HUES6 (cell line): ENCODE results near the gene CLIC5.

Experiments
- H3K27ac ChIP-seq: 2 replicates; pipeline ENCODE4 v1.7.0; 2013; ENCODE audit warnings: low read depth, mild to moderate bottlenecking, low read length, inconsistent platforms
- H3K27me3 ChIP-seq: 2 replicates; pipeline ENCODE4 v1.6.1; 2013; ENCODE audit warnings: low read length; ENCODE audit not compliant: control insufficient read depth, insufficient read depth
- H3K36me3 ChIP-seq: 2 replicates; pipeline ENCODE4 v1.6.1; 2013; ENCODE audit warnings: low read length; ENCODE audit not compliant: control insufficient read depth, insufficient read depth
- H3K4me1 ChIP-seq: 2 replicates; pipeline ENCODE4 v1.6.1; 2013; ENCODE audit warnings: low read length; ENCODE audit not compliant: control insufficient read depth, insufficient read depth
- H3K4me3 ChIP-seq: 2 replicates; pipeline ENCODE4 v1.5.1; 2013; ENCODE audit warnings: low read depth, low read length
- H3K9ac ChIP-seq: one replicate; pipeline ENCODE4 v1.6.1; 2013; ENCODE audit warnings: mild to moderate bottlenecking, low read length
- H3K9me3 ChIP-seq: 2 replicates; pipeline ENCODE4 v1.6.1; 2013; ENCODE audit warnings: low read depth, low read length; ENCODE audit not compliant: control insufficient read depth, insufficient read depth

Gene CLIC5

DNA sequence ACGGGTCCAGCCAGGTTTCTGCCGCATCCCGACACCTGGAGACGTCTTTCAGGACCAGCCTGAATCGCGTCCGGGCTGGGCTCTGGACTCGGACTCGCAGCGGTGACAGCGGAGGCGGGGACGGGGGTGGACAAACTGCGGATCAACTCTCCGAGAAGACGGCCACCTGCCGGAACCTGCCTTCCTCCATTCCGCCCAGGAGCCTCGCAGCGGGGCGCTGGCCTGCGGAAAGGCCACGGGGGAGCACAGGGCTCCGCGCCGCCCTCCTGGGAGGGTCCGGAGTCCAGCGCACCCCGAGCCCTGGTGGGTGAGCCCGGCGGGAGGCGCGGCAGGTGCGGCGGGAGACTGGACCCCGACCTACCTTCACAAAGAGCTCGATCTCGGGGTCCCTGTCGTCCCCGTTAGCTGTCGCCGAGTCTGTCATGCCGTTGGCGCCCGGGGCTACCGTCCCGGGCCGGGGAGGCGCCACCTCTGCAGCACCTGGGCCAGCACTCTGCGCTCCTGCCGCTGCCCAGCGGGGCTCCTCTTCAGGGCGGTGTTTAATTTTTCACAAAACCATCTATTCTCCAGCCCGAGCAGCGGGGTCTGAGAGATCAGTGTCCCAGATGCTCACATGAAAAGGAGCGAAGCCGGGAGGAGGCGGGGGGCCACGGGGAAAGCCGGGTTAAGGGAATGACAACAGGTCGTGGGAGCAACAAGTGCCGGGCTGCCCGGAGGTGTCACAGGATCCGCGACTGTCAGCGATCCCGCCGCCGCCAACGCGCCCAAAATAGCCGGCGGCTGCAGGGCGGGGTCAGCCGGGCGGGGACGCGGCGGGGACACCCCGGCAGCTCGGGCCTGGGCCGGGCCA is at the start of gene CLIC5:
Gene CLIC5, minus strand, starts transcription at position 742 of the 850 bp plus-strand sequence. Its CDS starts 318 bp downstream, at position 424.
- peak within 1 kb of the TSS; percentile 72 for H3K4me3 ChIP-seq
- H3K27ac ChIP-seq: no peak within 1 kb of the TSS
- peaks cover 56% of the 10 kb centered on the region for H3K27me3 ChIP-seq
- peaks cover 29% of the 10 kb centered on the region for H3K4me1 ChIP-seq
- no peak within 1 kb of the TSS for H3K9ac ChIP-seq
- peaks cover 8% of the 10 kb centered on the region; the same call in 1 of the 2 replicates for H3K9me3 ChIP-seq
- H3K36me3 ChIP-seq: no peaks in the 10 kb centered on the region

DNA sequence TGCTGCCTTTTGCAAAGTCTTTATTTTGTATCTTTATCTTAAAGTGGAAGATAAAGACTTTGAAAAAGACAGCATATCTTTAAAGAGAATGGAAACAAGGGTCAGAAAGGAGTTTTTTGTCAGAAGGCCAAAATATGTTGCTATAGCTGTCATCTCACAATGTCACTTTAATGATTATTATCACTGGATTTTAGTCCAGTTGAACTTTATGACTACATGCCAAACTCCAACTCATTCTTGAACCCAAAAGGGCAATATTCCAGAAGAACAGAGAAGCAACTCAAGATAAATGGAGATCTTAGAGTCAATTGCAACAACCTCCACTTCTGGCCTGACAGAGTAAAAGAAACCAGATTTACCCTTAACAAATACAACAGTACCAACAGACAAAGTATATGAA is 47.3 kb upstream of the CLIC5 start:
- no peaks in the 10 kb centered on the region for H3K27me3 ChIP-seq
- H3K9me3 ChIP-seq: no peaks in the 10 kb centered on the region
- no peaks in the 10 kb centered on the region for H3K36me3 ChIP-seq
- H3K27ac ChIP-seq: no peak overlapping the region
- H3K9ac ChIP-seq: no peak overlapping the region
- no peak overlapping the region for H3K4me3 ChIP-seq
- no peaks in the 10 kb centered on the region for H3K4me1 ChIP-seq

DNA sequence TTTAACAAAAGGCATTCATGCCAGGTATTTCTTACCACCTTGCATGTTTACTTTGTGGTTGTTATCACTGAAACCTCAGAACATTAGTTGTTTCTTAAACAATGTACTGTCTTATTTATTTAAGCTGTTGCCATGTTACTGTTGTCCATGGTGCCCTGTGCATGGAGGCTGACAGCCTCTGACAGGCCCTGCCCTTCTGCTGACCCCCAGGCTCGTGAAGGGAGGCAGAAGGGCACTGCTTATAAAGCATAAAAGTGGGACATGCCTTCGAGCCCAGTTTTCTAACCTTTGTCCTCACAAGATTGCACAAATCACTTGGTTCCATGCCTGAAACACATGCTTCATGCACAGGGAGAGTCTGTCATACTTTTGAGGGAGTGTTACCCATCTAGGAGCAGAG is 46.7 kb upstream of the CLIC5 start:
- no peak overlapping the region for H3K9ac ChIP-seq
- H3K36me3 ChIP-seq: no peaks in the 10 kb centered on the region
- no peak overlapping the region for H3K4me3 ChIP-seq
- H3K4me1 ChIP-seq: no peaks in the 10 kb centered on the region
- no peaks in the 10 kb centered on the region; the same call in 1 of the 2 replicates for H3K9me3 ChIP-seq
- H3K27ac ChIP-seq: no peak overlapping the region
- H3K27me3 ChIP-seq: no peaks in the 10 kb centered on the region

DNA sequence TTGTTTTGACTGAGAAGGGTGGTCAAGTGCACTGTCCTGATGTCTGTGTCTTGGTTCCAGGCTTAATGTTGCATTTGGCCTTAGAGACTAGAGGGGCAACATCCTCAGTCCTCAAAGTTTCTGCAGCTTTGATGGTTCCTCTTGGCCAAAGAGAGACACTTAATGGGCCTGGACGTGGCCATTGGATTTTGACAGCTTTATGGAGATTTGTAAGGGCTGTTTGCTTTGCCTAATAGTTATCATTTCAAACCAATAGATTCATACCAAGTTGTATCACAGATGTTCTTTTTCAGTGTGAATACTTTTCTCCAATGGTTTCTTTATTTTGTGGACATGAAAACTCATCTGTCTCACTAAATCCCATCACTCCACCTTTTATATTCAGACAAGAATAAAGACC is 45.8 kb upstream of the CLIC5 start:
- Histone ChIP-seq H3K27me3 (no peaks in the 10 kb centered on the region), H3K9me3 (peaks cover 2% of the 10 kb centered on the region; the same call in 1 of the 2 replicates), H3K27ac (no peak overlapping the region), H3K4me1 (no peaks in the 10 kb centered on the region), H3K36me3 (no peaks in the 10 kb centered on the region), H3K4me3 (no peak overlapping the region), H3K9ac (no peak overlapping the region)

DNA sequence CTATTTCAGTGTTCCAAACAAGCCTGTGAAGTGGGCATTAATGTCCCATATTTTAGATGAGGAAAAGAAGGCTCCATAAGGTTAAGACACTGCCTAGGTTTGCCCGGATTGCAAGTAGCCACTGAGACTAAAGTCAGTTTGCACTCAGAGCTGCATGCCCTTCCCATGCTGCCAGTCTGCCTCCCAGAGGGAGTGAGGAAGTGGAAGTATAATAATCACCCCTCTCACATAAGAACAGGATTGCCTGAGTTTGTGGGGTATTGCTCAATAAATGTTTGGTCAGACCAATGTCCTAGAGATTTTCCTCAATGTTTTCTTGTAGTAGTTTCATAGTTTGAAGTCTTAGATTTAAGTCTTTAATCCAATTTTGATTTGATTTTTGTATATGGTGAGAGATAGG is 43.9 kb upstream of the CLIC5 start:
- Histone ChIP-seq H3K4me1 (no peaks in the 10 kb centered on the region), H3K27me3 (no peaks in the 10 kb centered on the region), H3K27ac (no peak overlapping the region), H3K9ac (no peak overlapping the region), H3K4me3 (no peak overlapping the region), H3K36me3 (no peaks in the 10 kb centered on the region), H3K9me3 (peaks cover 5% of the 10 kb centered on the region; the same call in 1 of the 2 replicates)

DNA sequence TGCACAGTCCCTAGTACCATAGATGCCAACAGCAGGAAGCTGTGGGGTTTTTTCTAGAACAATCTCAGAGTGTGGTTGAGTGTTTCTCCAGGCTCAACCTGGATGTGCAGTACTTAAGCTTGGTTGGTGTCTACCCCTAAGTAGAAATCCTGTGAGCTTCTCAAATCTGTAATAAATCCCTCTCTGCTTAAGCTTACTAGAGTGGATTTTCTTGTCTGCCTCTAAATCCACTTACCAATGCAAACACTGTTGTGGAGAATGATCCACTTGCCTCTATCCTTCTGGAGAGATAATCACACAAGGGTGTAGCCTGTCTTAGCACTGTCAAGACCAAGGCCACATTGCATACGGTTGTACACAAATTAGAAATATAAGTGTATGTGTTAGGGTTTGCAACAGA is 43.3 kb upstream of the CLIC5 start:
- Histone ChIP-seq H3K27ac (no peak overlapping the region), H3K9ac (no peak overlapping the region), H3K36me3 (no peaks in the 10 kb centered on the region), H3K4me3 (no peak overlapping the region), H3K27me3 (no peaks in the 10 kb centered on the region), H3K9me3 (peaks cover 5% of the 10 kb centered on the region; the same call in 1 of the 2 replicates), H3K4me1 (no peaks in the 10 kb centered on the region)

DNA sequence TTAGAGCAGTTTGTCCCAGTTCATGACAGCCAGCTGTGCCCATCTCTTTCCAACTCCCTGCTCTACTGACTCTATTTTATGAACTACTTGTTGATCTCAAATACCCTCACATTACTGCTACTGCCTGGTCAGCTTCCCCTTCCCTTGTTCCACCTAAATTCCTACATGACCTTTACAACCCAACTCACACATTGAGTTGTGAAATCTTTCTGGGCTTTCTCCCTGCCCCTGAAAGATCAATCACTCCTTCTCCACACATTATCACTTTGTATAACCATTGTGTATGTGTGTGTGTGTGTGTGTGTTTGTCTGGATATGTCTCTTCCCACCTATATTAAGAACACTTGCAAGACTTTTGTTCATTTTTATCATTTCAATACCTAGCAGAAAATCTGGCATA is 42.1 kb upstream of the CLIC5 start:
- no peaks in the 10 kb centered on the region for H3K4me1 ChIP-seq
- no peak overlapping the region for H3K4me3 ChIP-seq
- H3K9me3 ChIP-seq: peaks cover 5% of the 10 kb centered on the region; the same call in 1 of the 2 replicates
- no peak overlapping the region for H3K27ac ChIP-seq
- H3K9ac ChIP-seq: no peak overlapping the region
- no peaks in the 10 kb centered on the region for H3K27me3 ChIP-seq
- H3K36me3 ChIP-seq: no peaks in the 10 kb centered on the region

DNA sequence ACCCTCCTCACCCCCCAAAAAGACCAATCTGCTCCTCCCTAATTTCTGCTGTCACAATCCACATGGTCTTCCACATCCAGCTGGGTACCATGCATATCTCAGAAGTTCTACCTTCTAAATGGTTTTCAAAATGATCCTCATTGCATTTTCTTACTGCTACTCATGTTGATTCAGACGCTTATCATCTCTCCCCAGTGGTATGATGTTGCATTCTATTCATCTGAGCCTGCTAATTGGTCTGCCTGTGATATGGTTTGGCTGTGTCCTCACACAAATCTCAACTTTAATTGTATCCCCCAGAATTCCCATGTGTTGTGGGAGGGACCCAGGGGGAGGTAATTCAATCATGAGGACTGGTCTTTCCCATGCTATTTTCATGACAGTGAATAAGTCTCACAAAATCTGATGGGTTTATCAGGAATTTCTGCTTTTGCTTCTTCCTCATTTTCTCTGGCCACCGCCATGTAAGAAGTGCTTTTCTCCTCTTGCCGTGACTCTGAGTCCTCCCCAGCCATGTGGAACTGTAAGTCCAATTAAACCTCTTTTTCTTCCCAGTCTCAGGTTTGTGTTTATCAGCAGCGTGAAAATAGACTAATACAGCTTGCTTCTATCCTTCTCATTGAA is 41.4 kb upstream of the CLIC5 start:
- H3K9me3 ChIP-seq: peaks cover 5% of the 10 kb centered on the region; the same call in 1 of the 2 replicates
- H3K27me3 ChIP-seq: no peaks in the 10 kb centered on the region
- no peak overlapping the region for H3K9ac ChIP-seq
- H3K4me3 ChIP-seq: no peak overlapping the region
- no peaks in the 10 kb centered on the region for H3K36me3 ChIP-seq
- no peaks in the 10 kb centered on the region for H3K4me1 ChIP-seq
- no peak overlapping the region for H3K27ac ChIP-seq

DNA sequence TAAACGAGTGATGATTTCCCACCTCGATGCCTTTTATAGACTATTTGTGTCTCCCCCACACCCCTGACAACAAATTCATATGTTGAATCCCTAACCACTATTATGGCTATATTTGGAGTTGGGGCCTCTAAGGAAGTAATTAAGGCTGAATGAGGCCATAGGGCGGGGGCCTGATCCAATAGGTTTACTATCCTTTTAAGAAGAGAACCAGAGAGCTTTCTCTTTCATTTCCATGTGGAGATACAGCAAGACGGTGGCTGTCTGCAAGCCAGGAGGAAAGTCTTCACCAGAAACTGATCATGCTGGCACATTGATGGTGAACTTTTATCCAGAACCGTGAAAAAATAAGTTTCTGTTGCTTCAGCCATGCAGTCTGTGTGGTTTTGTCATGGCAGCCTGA is 38.9 kb upstream of the CLIC5 start:
- Histone ChIP-seq H3K9ac (no peak overlapping the region), H3K9me3 (peaks cover 5% of the 10 kb centered on the region; the same call in 1 of the 2 replicates), H3K27ac (no peak overlapping the region)

DNA sequence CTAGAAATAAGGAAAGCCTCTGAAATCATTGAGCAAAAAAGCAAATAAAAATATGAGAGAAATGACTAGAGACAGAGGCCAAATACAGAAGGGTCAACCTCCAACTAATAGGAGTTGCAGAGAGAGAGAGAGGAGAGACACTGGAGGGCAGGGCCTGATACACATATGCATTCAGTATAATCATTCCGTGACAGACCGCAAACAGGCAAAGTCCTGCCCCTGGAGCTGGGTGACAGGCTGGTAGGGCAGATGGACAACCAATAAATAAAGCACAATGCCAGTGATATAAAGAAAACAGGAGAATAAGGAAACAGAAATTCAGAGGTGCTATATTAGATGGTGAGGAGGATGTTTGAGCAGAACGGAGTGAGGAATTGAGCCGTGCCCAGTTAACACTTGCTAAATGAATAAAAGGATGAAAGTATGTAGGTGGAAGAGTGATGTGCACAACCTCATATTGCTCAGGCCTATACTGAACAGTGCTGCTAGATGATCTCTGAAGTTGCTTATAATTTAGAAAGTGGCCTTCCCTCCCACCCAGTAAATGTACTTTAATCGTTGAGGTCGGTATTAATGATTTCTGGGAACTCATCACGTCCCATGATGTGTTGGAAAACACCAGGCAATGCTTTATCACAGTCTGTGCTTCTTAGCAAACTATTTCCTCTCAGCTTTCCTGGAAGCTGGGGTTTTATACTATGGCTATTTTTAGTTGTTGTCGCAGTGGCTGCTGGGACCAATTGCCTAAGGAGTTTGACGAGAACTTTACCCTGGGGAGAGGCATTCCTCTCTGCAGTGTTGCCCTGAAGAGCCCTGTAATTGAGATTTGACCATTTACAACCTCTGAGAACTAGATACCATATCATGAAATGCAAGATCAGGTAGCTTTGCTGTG is 37.6 kb upstream of the CLIC5 start:
- Histone ChIP-seq H3K9ac (no peak overlapping the region), H3K27me3 (no peaks in the 10 kb centered on the region), H3K4me3 (no peak overlapping the region), H3K27ac (no peak overlapping the region), H3K4me1 (peaks cover 10% of the 10 kb centered on the region), H3K36me3 (no peaks in the 10 kb centered on the region), H3K9me3 (peaks cover 5% of the 10 kb centered on the region; the same call in 1 of the 2 replicates)

More for the DNA sequence above, 38.9 kb upstream of the CLIC5 start:
- Histone ChIP-seq H3K36me3 (no peaks in the 10 kb centered on the region), H3K4me1 (no peaks in the 10 kb centered on the region), H3K4me3 (no peak overlapping the region), H3K27me3 (no peaks in the 10 kb centered on the region)
